MCF 10A (cell line): ENCODE results near the gene MAP4. TPM values are rescaled to one million over a fixed set of nuclear protein-coding genes. Genes with fewer than 3 reads are reported as not detected.

Source experiments
- BruUV-seq: library from RNA; stranded (reverse); fragments of 400-500 nt; replicated peaks from 2 replicates; lab custom pipeline; 2021; lab: Mats Ljungman, UMichigan
- CTCF ChIA-PET: fragments of 300-600 bp; sonication (Branson Sonifier 250); formaldehyde crosslinking; extraction: SDS; loops from one replicate; lab custom pipeline; 2021; ENCODE audit warnings: antibody characterized with exemption, inconsistent platforms; lab: Yijun Ruan, JAX
- POLR2A ChIA-PET: fragments of 300-600, 350-650 bp; sonication (Branson Sonifier 250); formaldehyde crosslinking; extraction: SDS; loops from one replicate; lab custom pipeline; 2020; ENCODE audit warnings: antibody characterized with exemption, inconsistent platforms; lab: Yijun Ruan, JAX
- DNase-seq: peaks from one replicate; pipeline ENCODE4 v3.0.0-alpha.2; 2018; ENCODE audit not compliant: unreplicated experiment
- H3K27ac Mint-ChIP-seq: one replicate; pipeline ENCODE4 v1.8.0; 2022; ENCODE audit warnings: mild to moderate bottlenecking, low read depth, mixed read lengths; ENCODE audit not compliant: unreplicated experiment
- H3K27me3 Mint-ChIP-seq: one replicate; pipeline ENCODE4 v1.8.0; 2022; ENCODE audit warnings: mixed read lengths; ENCODE audit not compliant: insufficient read depth, unreplicated experiment
- H3K36me3 Mint-ChIP-seq: one replicate; pipeline ENCODE4 v1.8.0; 2022; ENCODE audit warnings: mild to moderate bottlenecking, moderate library complexity, mixed read lengths; ENCODE audit not compliant: insufficient read depth, unreplicated experiment
- H3K4me1 Mint-ChIP-seq: one replicate; pipeline ENCODE4 v1.8.0; 2022; ENCODE audit warnings: mixed read lengths; ENCODE audit not compliant: insufficient read depth, unreplicated experiment
- H3K4me3 Mint-ChIP-seq: one replicate; pipeline ENCODE4 v1.8.0; 2022; ENCODE audit warnings: mild to moderate bottlenecking, moderate library complexity, mixed read lengths; ENCODE audit not compliant: unreplicated experiment
- H3K9me3 Mint-ChIP-seq: one replicate; pipeline ENCODE4 v1.8.0; 2022; ENCODE audit warnings: mixed read lengths; ENCODE audit not compliant: unreplicated experiment
- intact Hi-C: fragments of 100-400 bp; cut with micrococcal nuclease; formaldehyde crosslinking; loops from 2 replicates; pipeline ENCODE4 v1.14.1; 2022
- total RNA-seq: library from RNA; stranded (reverse); gene quantifications from 2 replicates; pipeline ENCODE4 v1.2.3, GENCODE V29; 2022
- TF ChIP-seq, protein P1 (sequence below): fragments of 200-600 bp; IDR thresholded peaks from one replicate; pipeline ENCODE4 v1.8.0; 2022; ENCODE audit warnings: antibody characterized with exemption, mild to moderate bottlenecking; ENCODE audit not compliant: unreplicated experiment

The MAP4 gene
- total RNA-seq, 1 experiment from 2014 or later: 217 TPM

DNA sequence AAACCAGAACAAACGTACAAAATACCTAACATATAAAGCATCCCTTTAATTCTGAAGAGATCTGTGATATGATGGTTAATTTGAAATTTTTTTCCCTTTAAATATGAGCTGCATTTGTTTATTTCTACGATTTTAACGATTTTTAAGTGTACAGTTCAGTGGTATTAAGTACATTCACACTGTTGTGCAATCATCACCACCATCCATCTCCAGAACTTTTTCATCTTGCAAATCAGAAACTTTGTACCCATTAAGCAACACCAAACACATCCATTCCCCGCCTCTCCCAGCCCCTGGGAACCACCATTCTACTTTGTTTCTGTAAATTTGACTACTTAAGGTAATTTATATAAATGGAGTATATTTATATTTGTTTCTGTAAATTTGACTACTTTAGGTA, 51.5 kb downstream of the MAP4 start:
- no peak overlapping the region for H3K27ac Mint-ChIP-seq
- no TSS peak for BruUV-seq
- intact Hi-C loops: no loop called here
- no peak for DNase-seq
- peaks cover 49% of the 10 kb centered on the region for H3K36me3 Mint-ChIP-seq
- H3K4me3 Mint-ChIP-seq: no peak overlapping the region
- H3K9me3 Mint-ChIP-seq: no peaks in the 10 kb centered on the region
- TF ChIP-seq, protein P1, sequence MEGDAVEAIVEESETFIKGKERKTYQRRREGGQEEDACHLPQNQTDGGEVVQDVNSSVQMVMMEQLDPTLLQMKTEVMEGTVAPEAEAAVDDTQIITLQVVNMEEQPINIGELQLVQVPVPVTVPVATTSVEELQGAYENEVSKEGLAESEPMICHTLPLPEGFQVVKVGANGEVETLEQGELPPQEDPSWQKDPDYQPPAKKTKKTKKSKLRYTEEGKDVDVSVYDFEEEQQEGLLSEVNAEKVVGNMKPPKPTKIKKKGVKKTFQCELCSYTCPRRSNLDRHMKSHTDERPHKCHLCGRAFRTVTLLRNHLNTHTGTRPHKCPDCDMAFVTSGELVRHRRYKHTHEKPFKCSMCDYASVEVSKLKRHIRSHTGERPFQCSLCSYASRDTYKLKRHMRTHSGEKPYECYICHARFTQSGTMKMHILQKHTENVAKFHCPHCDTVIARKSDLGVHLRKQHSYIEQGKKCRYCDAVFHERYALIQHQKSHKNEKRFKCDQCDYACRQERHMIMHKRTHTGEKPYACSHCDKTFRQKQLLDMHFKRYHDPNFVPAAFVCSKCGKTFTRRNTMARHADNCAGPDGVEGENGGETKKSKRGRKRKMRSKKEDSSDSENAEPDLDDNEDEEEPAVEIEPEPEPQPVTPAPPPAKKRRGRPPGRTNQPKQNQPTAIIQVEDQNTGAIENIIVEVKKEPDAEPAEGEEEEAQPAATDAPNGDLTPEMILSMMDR: no peak
- ChIA-PET POLR2A (no interaction called here), CTCF (interaction anchor here (0.6 to 2.4 kb wide), 2 partner anchors 25 to 127 kb away, joined by 4 to 7 read pairs; no protein-coding TSS in a partner anchor)
- H3K27me3 Mint-ChIP-seq: no peaks in the 10 kb centered on the region
- H3K4me1 Mint-ChIP-seq: peaks cover 23% of the 10 kb centered on the region

DNA sequence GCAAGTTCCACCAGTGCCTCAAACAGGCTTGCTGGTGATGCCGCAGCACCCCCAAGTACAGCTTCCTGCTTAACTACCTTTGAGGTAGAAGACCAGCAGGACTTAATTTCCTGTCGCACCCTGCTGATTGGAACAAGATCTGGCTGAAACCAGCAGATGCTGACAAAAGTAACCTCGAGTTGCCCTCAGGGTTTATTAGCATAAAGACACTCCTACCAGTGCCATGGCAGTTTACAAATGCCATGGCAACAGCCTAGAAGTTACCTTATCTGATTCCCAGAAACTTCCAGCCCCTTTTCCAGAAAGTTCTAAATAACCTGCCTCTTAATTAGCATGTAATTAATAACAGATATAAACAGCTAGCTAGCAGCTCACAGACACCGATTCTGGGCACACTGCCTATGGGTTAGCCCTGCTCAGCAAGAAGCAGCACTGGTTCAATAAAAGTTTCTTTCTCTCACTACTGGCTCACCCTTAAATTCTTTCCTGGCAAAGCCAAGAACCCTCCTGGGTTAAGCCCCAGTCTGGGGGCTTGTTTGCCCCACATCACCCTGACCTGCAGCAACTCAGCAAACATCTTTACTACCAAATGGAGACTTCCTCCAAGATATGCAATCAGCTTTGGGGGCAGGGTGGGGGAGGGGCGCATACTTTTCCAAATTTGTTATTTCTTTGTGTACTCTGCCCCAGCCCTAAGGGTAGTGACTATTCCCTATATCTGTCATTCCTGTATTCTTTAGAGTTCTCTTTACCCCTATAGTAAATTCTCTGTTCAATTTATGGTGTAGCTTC, 54.2 kb downstream of the MAP4 start:
- Mint-ChIP-seq H3K4me3 (no peak overlapping the region), H3K4me1 (peaks cover 23% of the 10 kb centered on the region), H3K9me3 (no peaks in the 10 kb centered on the region), H3K27ac (peak overlapping the region; percentile 57), H3K27me3 (no peaks in the 10 kb centered on the region), H3K36me3 (peaks cover 50% of the 10 kb centered on the region)
- ChIA-PET POLR2A (interaction anchor here (0.6 to 3.5 kb wide), 4 partner anchors 12 to 130 kb away, joined by 3 to 8 read pairs (median 3); no protein-coding TSS in a partner anchor), CTCF (interaction anchor here (0.5 to 2.4 kb wide), 6 partner anchors 28 to 368 kb away, joined by 3 to 7 read pairs (median 4); no protein-coding TSS in a partner anchor)
- DNase-seq: peak; percentile 61
- TF ChIP-seq, protein P1: no peak
- intact Hi-C loops: no loop called here
- BruUV-seq: no TSS peak

DNA sequence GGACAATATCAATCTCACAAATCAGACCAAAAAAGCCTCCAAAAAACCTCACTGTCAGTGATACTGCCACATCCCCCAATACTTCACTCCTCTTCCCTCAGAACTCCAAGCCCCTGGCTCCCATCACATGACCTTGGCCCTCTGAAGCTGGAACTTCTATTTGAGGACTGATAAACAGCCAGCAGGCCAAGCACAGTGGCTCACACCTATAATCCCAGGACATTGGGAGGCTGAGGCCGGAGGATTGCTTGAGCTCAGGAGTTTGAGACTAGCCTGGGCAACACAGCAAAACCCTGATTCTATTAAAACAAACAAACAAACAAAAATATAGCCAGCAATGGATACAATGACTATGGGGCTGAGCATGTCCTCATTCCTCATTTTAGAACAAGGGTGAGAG, 55.2 kb downstream of the MAP4 start:
- Mint-ChIP-seq H3K36me3 (peaks cover 47% of the 10 kb centered on the region), H3K4me1 (peaks cover 23% of the 10 kb centered on the region)
- CTCF ChIA-PET: interaction anchor here (0.5 to 1.1 kb wide), 3 partner anchors 29 to 79 kb away, joined by 3 to 5 read pairs (median 5); no protein-coding TSS in a partner anchor

More for the DNA sequence above, 55.2 kb downstream of the MAP4 start:
- no peaks in the 10 kb centered on the region for H3K9me3 Mint-ChIP-seq
- no peak for DNase-seq
- TF ChIP-seq, protein P1: no peak
- POLR2A ChIA-PET: interaction anchor here (0.5 to 3.5 kb wide), 6 partner anchors 11 to 136 kb away, joined by 3 to 8 read pairs (median 4); no protein-coding TSS in a partner anchor
- H3K27me3 Mint-ChIP-seq: no peaks in the 10 kb centered on the region
- no TSS peak for BruUV-seq
- intact Hi-C loops: no loop called here
- H3K27ac Mint-ChIP-seq: no peak overlapping the region
- H3K4me3 Mint-ChIP-seq: no peak overlapping the region
